SU-DHL-6 (cell line): Measurements from ENCODE around the gene SPTBN1.

Source experiments
- H2AFZ ChIP-seq: fragments of 200-600 bp; sonication (generic); 2 replicates; pipeline ENCODE4 v1.6.1; 2014; ENCODE audit warnings: low read depth, mild to moderate bottlenecking, moderate library complexity, mixed read lengths, antibody characterized with exemption, low read length; ENCODE audit not compliant: severe bottlenecking
- H3F3A ChIP-seq: fragments of 200-600 bp; shearing (Covaris generic); 2 replicates; pipeline ENCODE4 v1.6.0; 2016; ENCODE audit warnings: antibody characterized with exemption, mild to moderate bottlenecking; ENCODE audit not compliant: insufficient read depth
- H3K27ac ChIP-seq: fragments of 200-600 bp; sonication (generic); 2 replicates; pipeline ENCODE4 v1.5.1; 2016; ENCODE audit warnings: low read depth, mild to moderate bottlenecking, low read length, moderate library complexity, mixed read lengths
- H3K27me3 ChIP-seq: fragments of 200-600 bp; sonication (generic), shearing (Covaris generic); 2 replicates; pipeline ENCODE4 v1.6.0; 2014; ENCODE audit warnings: mild to moderate bottlenecking, low read length
- H3K36me3 ChIP-seq: fragments of 200-600 bp; sonication (generic); 2 replicates; pipeline ENCODE4 v1.6.1; 2014; ENCODE audit warnings: mild to moderate bottlenecking, low read length, mixed read lengths
- H3K4me2 ChIP-seq: fragments of 300-600, 200-600 bp; shearing (Covaris generic), sonication (generic); 2 replicates; pipeline ENCODE4 v1.6.0; 2014; ENCODE audit warnings: low read length, low read depth, mild to moderate bottlenecking; ENCODE audit not compliant: poor library complexity, severe bottlenecking
- H3K4me3 ChIP-seq: fragments of 200-600 bp; sonication (generic); 2 replicates; pipeline ENCODE4 v1.5.1; 2014; ENCODE audit warnings: antibody characterized with exemption, low read length, mild to moderate bottlenecking, mixed read lengths; ENCODE audit not compliant: insufficient read depth, poor library complexity, severe bottlenecking
- H3K79me2 ChIP-seq: fragments of 200-600 bp; sonication (generic); 2 replicates; pipeline ENCODE4 v1.6.1; 2014; ENCODE audit warnings: mild to moderate bottlenecking, low read length, moderate library complexity; ENCODE audit not compliant: insufficient read depth
- H3K9ac ChIP-seq: fragments of 200-600 bp; sonication (generic); 2 replicates; pipeline ENCODE4 v1.7.0; 2014; ENCODE audit warnings: mild to moderate bottlenecking, low read length
- H3K9me2 ChIP-seq: fragments of 200-600 bp; sonication (generic); replicated peaks from 2 replicates; pipeline ENCODE4 v1.6.1; 2014; ENCODE audit warnings: low read length; ENCODE audit not compliant: insufficient read depth
- H3K9me3 ChIP-seq: fragments of 200-600 bp; sonication (generic); 2 replicates; pipeline ENCODE4 v1.6.1; 2014; ENCODE audit warnings: low read length, mixed read lengths; ENCODE audit not compliant: insufficient read depth
- H4K20me1 ChIP-seq: fragments of 200-600 bp; sonication (generic); 2 replicates; pipeline ENCODE4 v1.6.1; 2014; ENCODE audit warnings: low read depth, mild to moderate bottlenecking, antibody characterized with exemption, low read length, moderate library complexity, mixed read lengths
- EZH2phosphoT487 ChIP-seq: fragments of 200-600 bp; sonication (generic), shearing (Covaris generic); conservative IDR thresholded peaks from 2 replicates; pipeline ENCODE4 v1.6.1; 2018; ENCODE audit warnings: mild to moderate bottlenecking, antibody characterized with exemption, low read length, moderate library complexity, mixed read lengths
- TF ChIP-seq, protein P1 (sequence below): fragments of 200-600 bp; sonication (generic); IDR thresholded peaks from one replicate; pipeline ENCODE4 v1.5.1; 2017; ENCODE audit warnings: antibody characterized with exemption, mild to moderate bottlenecking, low read length, moderate library complexity; ENCODE audit not compliant: insufficient read depth, poor library complexity, severe bottlenecking

SPTBN1 gene

DNA sequence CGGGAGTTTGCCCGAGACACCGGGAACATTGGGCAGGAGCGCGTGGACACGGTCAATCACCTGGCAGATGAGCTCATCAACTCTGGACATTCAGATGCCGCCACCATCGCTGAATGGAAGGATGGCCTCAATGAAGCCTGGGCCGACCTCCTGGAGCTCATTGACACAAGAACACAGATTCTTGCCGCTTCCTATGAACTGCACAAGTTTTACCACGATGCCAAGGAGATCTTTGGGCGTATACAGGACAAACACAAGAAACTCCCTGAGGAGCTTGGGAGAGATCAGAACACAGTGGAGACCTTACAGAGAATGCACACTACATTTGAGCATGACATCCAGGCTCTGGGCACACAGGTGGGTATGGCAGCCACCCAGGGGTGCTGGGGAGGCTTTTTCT is 193.5 kb downstream of the SPTBN1 start:
- Histone ChIP-seq H3K4me3 (no peak overlapping the region), H3K36me3 (no peaks in the 10 kb centered on the region)
- TF ChIP-seq EZH2phosphoT487, result no peak
- TF ChIP-seq, protein P1, sequence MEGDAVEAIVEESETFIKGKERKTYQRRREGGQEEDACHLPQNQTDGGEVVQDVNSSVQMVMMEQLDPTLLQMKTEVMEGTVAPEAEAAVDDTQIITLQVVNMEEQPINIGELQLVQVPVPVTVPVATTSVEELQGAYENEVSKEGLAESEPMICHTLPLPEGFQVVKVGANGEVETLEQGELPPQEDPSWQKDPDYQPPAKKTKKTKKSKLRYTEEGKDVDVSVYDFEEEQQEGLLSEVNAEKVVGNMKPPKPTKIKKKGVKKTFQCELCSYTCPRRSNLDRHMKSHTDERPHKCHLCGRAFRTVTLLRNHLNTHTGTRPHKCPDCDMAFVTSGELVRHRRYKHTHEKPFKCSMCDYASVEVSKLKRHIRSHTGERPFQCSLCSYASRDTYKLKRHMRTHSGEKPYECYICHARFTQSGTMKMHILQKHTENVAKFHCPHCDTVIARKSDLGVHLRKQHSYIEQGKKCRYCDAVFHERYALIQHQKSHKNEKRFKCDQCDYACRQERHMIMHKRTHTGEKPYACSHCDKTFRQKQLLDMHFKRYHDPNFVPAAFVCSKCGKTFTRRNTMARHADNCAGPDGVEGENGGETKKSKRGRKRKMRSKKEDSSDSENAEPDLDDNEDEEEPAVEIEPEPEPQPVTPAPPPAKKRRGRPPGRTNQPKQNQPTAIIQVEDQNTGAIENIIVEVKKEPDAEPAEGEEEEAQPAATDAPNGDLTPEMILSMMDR, result no peak

DNA sequence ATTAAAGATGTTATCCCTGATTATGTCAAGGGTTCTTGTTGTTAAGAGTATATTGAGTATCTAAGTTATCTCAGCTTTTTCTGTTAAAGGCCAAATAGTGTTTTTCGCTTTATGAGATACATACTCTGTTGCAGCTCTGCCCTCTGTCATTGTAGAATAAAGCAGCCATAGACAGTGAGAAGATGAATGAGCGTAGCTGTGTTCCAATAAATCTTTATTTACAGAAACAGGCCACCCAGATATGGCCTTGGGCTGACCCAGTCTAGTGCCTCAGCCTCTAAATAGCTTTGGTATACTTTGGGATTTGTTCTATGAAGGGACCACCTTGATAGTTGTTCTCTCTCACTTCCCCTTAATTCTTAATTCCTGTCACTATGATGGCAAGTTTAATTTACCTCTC is 194.5 kb downstream of the SPTBN1 start:
- Histone ChIP-seq H3F3A (no peaks in the 10 kb centered on the region), H2AFZ (no peak overlapping the region), H3K27me3 (no peaks in the 10 kb centered on the region), H4K20me1 (no peaks in the 10 kb centered on the region), H3K36me3 (no peaks in the 10 kb centered on the region; the same call in 1 of the 2 replicates), H3K27ac (no peak overlapping the region), H3K4me3 (no peak overlapping the region), H3K9ac (no peak overlapping the region), H3K79me2 (no peaks in the 10 kb centered on the region), H3K4me2 (no peak overlapping the region), H3K9me2 (no peaks in the 10 kb centered on the region), H3K9me3 (no peaks in the 10 kb centered on the region)
- TF ChIP-seq EZH2phosphoT487, result no peak
- TF ChIP-seq, protein P1, result no peak

More for the DNA sequence above, 193.5 kb downstream of the SPTBN1 start:
- Histone ChIP-seq H3K79me2 (no peaks in the 10 kb centered on the region), H3K9ac (no peak overlapping the region), H2AFZ (no peak overlapping the region), H3K27ac (no peak overlapping the region), H3K9me2 (no peaks in the 10 kb centered on the region), H4K20me1 (no peaks in the 10 kb centered on the region), H3F3A (no peaks in the 10 kb centered on the region), H3K27me3 (no peaks in the 10 kb centered on the region), H3K4me2 (no peak overlapping the region), H3K9me3 (no peaks in the 10 kb centered on the region)

DNA sequence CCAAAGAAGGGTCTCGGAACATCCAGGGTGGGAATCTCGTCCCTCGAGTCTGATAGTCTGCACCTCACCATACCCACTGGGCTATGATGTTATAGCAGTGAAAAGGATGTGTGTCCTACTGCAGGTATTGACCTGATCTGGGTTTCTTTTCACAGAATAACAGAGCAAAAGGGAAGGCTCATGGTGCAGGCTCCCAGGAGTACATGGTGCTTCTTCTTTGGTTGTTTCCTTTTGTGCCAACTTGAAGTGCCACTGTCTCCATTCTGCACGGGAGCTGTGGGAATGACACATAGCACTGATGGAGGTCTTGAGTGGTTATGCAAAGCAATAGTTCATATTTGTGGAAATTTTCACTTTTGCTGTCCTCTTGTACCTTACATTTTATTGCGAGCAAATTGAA is 195.2 kb downstream of the SPTBN1 start:
- H2AFZ ChIP-seq, result no peak overlapping the region
- H3K27ac ChIP-seq, result no peak overlapping the region
- no peaks in the 10 kb centered on the region; the same call in 1 of the 2 replicates for H3K36me3 ChIP-seq
- H3K4me3 ChIP-seq, result no peak overlapping the region
- H3K27me3 ChIP-seq, result no peaks in the 10 kb centered on the region
- no peak overlapping the region for H3K4me2 ChIP-seq
- TF ChIP-seq, protein P1, result no peak
- TF ChIP-seq EZH2phosphoT487, result no peak
- H3K79me2 ChIP-seq, result no peaks in the 10 kb centered on the region
- H3K9me2 ChIP-seq, result no peaks in the 10 kb centered on the region
- H4K20me1 ChIP-seq, result no peaks in the 10 kb centered on the region
- no peak overlapping the region for H3K9ac ChIP-seq
- H3F3A ChIP-seq, result no peaks in the 10 kb centered on the region
- no peaks in the 10 kb centered on the region for H3K9me3 ChIP-seq

DNA sequence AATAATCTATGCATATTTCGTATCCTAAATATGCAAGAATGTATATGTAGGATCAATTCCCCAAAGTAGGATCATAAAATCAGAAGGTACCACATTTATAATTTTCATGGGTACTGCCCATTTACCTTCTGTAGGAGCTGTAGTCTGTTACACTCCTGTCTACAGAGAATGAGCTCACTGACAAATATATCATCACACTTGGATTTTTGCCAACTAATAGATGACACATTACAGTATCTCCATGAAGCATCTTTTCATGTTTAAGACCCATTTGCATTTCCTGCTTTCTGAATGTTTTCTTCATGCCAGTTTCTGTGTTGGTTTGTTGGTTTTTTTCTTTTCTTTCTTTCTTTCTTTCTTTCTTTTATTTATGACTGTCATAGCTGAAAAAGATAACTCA is 196.4 kb downstream of the SPTBN1 start:
- Histone ChIP-seq H4K20me1 (no peaks in the 10 kb centered on the region), H3K9me3 (no peaks in the 10 kb centered on the region), H3K4me2 (no peak overlapping the region), H3K9ac (no peak overlapping the region), H3K27me3 (no peaks in the 10 kb centered on the region), H3K36me3 (no peaks in the 10 kb centered on the region; the same call in 1 of the 2 replicates), H2AFZ (no peak overlapping the region), H3K9me2 (no peaks in the 10 kb centered on the region), H3K79me2 (no peaks in the 10 kb centered on the region), H3K27ac (no peak overlapping the region), H3K4me3 (no peak overlapping the region), H3F3A (no peaks in the 10 kb centered on the region)
- TF ChIP-seq, protein P1, result no peak
- no peak for TF ChIP-seq EZH2phosphoT487
